GM19240 (cell line): ENCODE measurements around the gene KRT33B.
"Not testable (repeated sequence)": the region's sequence is repeated elsewhere in the genome, so short reads cannot be mapped to it uniquely, and the experiment has no call there.

Source experiments
- DNase-seq: peaks from one replicate; pipeline ENCODE4 v3.0.0; 2011; ENCODE audit warnings: low spot score; ENCODE audit not compliant: insufficient read length

KRT33B gene

DNA sequence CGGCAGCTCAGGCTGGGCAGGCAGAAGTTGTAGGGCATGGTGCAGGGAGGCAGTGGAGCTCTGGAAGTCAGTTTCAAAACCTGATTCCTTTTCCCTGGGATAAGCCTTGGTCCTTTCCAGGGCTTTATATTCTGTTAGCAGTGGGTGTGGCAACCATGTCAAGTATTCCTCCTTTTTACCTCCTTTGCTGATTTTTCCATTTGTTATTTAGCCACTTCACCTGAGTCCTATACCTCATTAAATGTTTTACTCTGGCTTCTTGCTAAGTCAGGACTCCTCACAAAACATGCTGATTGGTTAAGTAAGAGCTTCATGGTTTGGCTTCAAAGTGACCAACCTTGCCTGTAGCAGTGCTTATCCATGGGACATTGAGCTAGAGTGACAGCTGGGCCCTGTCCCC, at the start of gene KRT33B:
Gene KRT33B, minus strand, starts transcription at position 101 of the 400 bp plus-strand sequence. Its CDS starts 63 bp downstream, at position 38.
- DNase-seq: no peak

- no peak for DNase-seq
Measured at GRCh38 chr17:41418116-41418860, 48.7 kb upstream of the KRT33B start.

DNA sequence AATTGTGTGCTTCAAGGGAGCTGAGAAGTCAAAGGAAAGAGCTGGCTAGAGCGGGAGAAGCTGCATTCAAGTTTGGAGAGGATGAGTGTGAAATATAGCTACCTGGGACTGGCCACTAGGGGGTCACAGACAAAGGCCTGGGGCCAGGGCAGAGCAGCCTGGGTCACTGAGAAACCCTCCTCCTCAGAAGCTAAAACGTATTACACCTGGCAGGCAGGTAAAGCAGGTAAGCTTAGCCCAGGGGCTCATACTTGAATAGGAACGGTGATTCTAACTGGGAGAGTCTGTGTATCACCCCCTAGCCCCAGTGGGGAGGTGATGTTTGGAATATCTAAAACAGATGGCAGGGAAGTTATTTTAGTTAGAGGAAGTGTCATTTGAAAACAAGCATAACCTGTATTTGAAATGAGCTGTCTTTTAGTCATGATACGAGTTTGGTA, 48.0 kb upstream of the KRT33B start:
- DNase-seq: peak; percentile 23

GRCh38 chr17:41417127-41417526, 47.5 kb upstream of the KRT33B start:
- no peak for DNase-seq

GRCh38 chr17:41416479-41416878, 46.9 kb upstream of the KRT33B start:
- DNase-seq: no peak

DNA sequence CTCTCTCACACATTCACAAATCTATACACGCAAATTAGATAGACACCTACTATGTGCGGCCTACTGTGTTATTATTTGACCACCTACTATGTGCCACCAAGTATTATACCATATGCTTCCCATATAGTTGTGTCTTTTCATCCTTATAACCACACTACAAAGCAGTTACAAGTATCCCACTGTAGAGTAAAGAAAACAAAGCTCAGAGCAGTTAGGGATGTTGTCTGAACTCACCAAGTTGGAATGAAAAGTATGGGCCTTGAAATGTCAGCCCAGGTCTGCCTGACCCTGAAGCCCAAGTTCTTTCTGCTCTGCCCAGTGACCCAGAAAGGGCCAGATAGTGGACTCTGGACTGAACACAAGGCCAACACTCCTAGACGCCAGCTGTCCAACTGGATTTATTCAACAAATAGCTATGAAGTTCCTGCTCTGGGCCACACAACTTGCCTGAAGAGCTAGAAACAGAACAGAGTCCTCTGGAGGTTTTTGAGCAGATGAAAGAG, 46.3 kb upstream of the KRT33B start:
- DNase-seq: no peak

DNA sequence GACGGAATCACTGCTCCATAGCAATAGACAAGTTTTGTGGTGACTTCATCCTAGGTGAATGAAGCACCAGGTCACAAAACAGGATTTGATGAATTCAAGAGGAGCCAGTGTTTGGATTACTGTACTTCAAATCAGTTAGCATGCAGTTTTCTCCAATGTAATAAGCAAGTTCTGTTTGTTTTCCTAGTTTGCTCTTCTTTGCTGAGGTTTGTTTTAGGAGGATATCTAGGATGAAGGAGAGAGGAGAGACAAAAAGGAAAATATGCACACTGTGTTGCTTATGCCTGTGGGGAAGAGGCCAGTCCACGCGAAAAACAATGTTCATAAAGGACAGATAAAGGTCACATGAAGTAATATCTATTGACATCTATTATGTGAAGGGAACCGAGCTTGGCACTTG, 45.8 kb upstream of the KRT33B start:
- no peak for DNase-seq

GRCh38 chr17:41413982-41414381, 44.4 kb upstream of the KRT33B start:
- DNase-seq: no peak

DNA sequence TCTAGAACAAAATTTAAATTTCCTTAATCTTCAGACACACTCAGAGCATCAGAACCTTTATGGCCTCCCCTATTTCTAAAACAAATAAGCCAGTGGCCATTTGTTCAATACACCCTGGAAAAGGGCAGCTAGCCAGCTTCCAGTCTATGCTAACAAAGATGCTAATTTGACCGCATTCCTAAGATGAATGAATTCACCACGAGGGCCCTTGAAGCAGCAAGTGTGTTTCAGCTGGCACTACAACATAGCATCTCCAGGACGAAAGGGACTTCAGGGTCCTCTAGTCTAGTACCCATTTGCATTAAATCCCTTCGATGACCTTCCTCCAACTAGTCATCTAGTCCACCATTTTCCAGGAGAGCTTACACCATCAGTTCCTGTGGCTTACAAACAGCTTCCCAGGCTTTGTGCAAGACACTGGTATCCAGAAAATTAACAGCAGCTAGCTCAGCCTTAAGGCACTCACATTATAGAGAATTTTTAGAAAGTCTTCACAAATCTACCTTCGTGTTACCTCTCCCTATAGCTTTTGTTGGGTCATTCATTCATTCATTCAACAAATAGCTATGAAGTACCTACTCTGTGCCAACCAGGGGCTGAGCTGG, 43.8 kb upstream of the KRT33B start:
- DNase-seq: no peak

GRCh38 chr17:41411072-41411840, 41.6 kb upstream of the KRT33B start:
- no peak for DNase-seq

- DNase-seq: no peak
Measured at GRCh38 chr17:41407226-41407625, 37.6 kb upstream of the KRT33B start.

DNA sequence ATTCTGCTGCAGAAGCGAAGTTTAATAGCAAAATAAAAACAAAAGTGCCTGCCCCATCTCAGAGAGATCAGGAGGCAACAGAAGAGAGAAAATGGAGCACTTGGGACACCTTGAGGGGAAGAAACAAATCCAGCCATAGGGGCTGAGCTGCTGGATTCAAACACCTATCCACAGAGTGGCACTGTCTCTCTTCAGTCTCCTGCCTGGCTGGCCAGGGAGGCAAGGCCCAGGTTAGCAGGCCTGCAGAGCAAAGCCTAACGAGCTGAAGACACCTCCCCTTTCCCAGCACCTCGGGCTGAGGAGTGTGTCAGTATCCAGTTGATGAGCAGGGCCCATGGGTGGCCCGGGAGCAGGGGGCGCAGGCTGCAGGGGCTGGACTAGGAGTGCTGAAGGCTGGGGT, 36.6 kb upstream of the KRT33B start:
- DNase-seq: no peak

DNA sequence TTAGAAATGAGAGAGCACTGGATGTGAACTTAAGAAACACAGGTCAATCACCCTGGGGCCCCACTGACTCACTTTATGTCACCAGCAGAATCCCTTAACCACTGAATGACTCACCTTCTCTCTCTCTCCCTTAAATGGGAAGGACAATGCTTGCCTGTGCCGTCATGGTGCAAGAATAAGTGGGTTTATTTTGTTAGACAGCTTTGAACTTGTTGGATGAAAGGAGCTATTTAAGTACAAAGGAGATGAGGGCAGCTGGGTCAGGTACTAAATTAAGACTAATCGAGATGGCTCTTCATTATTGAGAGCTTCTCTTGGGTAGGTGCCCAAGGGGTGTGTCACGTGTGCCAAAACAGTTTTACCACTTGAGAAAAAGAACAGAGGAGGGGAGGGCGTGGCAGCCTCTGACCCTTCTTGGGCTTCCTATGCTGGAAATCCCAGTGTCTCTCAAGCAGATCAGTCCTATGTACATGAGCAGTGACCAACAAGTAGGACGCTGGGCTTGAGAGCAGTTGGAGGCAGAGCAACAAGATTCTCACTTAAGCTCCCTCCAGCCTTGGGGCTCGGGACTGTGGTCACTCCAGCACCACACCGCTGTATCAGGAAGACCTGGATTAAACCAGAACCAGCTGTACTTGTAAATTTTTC, 34.5 kb upstream of the KRT33B start:
- DNase-seq: no peak

GRCh38 chr17:41403404-41404023, 33.9 kb upstream of the KRT33B start:
- DNase-seq: no peak

- DNase-seq: no peak
Measured at GRCh38 chr17:41402161-41402560, 32.5 kb upstream of the KRT33B start.

DNA sequence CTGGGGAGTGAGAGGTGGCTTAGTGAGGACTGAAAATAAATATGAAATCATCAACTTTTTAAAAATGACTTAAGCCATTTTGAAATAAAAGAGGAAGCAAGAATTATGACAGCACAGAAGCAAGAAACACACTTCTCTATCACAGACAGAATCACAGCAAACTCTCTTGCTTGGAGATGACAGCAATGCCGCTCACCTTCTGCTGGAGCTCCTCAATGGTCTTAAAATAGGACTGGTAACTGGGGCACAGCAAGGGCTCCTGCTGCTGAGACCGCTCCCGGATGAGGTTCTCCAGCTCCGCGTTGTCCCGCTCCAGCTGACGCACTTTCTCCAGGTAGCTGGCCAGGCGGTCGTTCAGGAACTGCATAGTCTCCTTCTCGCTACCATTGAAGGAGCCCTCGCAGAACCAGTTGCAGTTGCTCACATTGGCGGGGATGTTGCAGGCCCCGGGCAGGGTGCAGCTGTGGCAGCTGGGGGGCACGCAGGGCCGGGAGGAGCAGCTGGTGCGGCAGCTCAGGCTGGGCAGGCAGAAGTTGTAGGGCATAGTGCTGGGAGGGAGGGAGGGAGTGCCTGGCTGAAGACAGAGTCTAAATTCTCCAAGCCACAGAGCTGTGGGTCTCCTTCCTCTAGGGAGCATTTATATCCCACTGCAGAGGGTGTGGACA, 27.5 kb upstream of the KRT33B start, which contains the start of gene KRT31:
Gene KRT31, minus strand, starts transcription at position 613 of the 665 bp plus-strand sequence. Its CDS starts 69 bp downstream, at position 544.
- DNase-seq: no peak

DNA sequence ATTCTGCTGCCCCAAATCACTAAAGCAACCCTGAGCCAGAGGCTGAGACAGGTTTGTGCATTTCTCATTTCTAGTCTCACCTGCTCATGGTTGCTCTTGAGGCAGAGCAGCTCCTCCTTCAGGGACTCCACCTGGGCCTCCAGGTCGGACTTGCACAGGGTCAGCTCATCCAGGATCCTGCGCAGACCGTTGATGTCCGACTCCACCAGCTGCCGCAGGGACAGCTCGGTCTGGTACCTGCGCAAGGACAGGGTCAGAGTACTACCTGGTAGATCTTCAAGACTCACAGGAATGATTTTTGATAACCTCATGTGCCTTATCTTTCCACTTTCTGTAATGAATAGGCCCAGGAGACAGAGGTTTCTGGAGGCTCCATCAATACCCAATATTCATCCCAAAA, 26.7 kb upstream of the KRT33B start:
- no peak for DNase-seq

DNA sequence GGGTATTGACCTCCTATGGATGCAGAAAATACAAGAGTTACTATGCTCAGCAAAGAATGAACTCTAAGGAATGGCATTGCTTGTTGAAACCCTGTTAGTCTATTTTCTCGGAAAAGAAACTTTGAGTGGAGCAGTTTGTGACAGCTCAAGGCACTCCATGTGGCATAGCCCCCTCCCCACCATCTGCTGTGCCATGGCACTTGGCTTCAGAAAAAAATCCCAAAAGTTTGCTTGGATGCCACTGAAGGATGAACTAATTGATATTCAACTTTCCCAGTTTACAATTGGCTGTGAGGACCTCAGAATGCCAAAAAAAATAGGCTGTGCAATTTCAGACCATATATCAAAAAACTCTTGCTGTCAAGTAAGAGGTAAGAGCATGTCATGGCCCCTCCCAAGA, 26.0 kb upstream of the KRT33B start:
- no peak for DNase-seq

DNA sequence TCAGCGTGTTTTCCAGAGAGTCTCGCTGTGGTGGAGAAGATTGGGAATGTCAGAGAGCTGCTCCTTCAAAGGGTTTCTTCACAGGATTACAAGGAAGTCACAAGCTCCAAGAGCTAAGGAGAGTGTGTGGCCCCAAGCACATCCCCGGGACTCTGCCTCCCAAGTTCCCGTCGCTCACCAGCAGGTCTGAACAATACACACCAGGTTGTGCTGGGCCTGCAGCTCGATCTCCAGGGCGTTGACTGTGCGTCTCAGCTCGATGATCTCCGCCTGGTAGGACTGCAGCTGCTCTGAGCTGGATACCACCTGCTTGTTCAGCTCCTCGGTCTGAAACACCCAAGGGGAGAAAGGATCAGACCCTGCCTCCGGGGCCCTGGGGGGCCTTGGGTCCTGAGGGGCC, 25.4 kb upstream of the KRT33B start:
- DNase-seq: not testable (repeated sequence)

DNA sequence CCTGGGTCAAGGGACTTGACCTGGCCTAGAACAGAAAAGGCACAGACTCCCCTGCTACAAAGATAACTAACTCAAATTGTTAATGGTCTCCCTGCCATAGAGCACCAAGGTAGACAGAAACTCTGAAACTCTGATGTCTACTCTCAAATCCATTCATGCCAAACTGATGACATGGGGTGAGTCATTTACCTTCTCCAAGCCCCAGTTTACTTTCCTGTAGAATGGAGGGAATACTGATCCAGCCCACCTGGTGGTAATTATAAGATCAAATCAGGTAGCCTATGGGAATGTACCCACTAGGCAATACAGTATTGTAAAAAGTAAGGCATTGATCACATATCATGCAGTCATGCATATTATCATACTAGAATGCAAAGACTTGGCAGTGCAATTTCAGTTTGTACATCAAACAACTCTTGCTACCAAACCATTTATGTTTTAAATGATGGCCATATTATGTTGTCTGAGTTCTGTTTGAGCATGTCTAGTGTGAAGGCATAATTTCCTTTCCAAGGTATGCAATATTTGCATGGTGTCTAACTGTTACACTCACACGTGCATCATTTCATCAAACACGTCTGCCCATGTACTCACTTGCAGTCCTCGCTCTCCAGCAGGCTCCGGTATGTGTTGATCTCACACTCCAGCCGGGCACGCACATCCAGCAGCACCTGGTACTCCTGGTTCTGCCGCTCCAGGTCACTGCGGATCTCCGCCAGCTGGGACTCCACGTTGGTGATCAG, 24.8 kb upstream of the KRT33B start:
- DNase-seq: no peak
